Fibroblast of villous mesenchyme (primary cell): ENCODE data around the gene PRPS1. TPM values are rescaled to one million over a fixed set of nuclear protein-coding genes. Genes with fewer than 3 reads are reported as not detected.
"Not testable (repeated sequence)": the region's sequence is repeated elsewhere in the genome, so short reads cannot be mapped to it uniquely, and the experiment has no call there.

Source experiments
- DNase-seq: peaks from one replicate; pipeline ENCODE4 v3.0.0-alpha.2; 2010; ENCODE audit warnings: low read depth
- H3K4me3 ChIP-seq: 2 replicates; pipeline ENCODE4 v1.5.1; 2011; ENCODE audit warnings: low read depth, mild to moderate bottlenecking, low read length
- total RNA-seq: library from RNA; depleted of rRNA; stranded (reverse); fragments of >200 nt; gene quantifications from 2 replicates; pipeline ENCODE4 v1.2.3, GENCODE V29; 2012
- TF ChIP-seq, protein P1 (sequence below): IDR thresholded peaks from 2 replicates; pipeline ENCODE4 v1.5.1; 2012; ENCODE audit warnings: low read depth, mild to moderate bottlenecking, low read length; ENCODE audit not compliant: insufficient read depth

Gene PRPS1
- total RNA-seq, 1 donor, result 76.9 TPM

DNA sequence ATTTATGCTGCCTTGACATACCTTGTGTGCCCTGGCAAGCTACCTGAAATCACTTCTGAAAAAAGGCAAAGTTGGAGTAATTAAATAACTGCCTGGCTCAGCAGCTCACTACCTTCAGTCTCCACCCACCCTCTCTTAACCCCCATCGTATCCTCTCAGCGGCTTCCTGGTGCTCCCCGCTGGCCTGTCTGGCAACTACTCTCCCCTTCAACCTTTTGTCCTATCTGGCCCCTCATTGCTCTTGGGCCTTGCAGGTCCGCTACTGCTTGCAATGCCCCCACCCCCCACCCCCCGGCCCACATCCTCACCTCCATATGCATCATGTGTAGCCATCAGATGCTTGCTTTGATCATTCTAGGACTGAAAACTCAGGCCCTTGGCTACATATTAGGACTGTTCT is 34.5 kb downstream of the PRPS1 start:
- TF ChIP-seq, protein P1, sequence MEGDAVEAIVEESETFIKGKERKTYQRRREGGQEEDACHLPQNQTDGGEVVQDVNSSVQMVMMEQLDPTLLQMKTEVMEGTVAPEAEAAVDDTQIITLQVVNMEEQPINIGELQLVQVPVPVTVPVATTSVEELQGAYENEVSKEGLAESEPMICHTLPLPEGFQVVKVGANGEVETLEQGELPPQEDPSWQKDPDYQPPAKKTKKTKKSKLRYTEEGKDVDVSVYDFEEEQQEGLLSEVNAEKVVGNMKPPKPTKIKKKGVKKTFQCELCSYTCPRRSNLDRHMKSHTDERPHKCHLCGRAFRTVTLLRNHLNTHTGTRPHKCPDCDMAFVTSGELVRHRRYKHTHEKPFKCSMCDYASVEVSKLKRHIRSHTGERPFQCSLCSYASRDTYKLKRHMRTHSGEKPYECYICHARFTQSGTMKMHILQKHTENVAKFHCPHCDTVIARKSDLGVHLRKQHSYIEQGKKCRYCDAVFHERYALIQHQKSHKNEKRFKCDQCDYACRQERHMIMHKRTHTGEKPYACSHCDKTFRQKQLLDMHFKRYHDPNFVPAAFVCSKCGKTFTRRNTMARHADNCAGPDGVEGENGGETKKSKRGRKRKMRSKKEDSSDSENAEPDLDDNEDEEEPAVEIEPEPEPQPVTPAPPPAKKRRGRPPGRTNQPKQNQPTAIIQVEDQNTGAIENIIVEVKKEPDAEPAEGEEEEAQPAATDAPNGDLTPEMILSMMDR, result no peak
- H3K4me3 ChIP-seq, result no peak overlapping the region
- DNase-seq, result no peak

DNA sequence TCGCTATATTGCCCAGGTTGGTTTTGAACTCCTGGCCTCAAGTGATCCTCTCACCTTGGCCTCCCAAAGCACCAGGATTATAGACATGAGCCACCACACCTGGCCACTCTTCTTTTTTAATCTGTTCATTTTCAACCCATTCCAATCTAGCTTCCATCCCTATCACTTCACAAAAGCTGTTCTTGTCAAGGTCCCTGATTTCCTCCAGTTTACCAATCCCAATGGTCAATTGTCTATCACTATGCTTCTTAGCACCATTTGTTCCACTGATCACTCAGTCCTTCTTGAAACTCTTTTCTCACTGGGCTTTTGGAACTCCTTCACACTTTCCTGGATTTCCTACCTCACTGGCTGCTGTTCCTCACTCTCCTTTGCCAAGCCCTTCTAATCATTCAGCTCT is 38.6 kb downstream of the PRPS1 start:
- TF ChIP-seq, protein P1, result no peak
- no peak overlapping the region for H3K4me3 ChIP-seq
- DNase-seq, result no peak

DNA sequence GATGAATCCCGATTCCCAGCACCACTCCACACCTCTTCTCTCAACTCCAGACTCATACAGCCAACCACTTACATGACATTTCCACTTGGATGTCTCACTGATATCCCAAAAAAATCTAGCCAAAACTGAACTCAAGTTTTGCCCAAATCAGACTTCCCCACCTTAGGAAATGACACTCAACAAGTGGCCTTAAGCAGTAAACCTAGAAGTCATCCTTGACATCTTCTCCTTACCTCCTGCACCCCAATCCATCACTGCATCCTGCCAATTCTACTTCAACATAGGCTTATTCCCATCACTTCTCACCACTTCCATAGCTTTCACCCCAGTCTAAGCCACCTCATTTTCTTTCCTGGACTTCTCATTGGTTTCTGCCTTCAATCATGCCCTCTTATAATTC is 39.1 kb downstream of the PRPS1 start:
- TF ChIP-seq, protein P1, result no peak
- DNase-seq, result no peak
- no peak overlapping the region for H3K4me3 ChIP-seq

DNA sequence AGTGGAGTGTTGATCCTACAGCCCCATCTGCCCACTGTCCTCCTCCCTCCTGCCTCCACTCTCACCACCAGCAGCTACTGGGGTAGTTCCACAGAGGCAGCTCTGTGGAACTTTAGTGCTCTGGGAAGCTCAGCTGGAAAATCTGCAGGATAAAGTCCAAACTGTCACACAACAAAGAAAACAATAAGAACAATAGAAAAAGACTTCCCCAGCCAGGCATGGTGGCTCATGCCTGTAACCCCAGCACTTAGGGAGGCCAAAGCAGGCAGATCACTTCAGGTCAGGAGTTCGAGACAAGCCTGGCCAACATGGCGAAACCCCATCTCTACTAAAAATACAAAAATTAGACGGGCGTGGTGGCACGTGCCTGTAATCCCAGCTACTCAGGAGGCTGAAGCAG is 40.4 kb downstream of the PRPS1 start:
- not testable (repeated sequence) for DNase-seq, H3K4me3 ChIP-seq

DNA sequence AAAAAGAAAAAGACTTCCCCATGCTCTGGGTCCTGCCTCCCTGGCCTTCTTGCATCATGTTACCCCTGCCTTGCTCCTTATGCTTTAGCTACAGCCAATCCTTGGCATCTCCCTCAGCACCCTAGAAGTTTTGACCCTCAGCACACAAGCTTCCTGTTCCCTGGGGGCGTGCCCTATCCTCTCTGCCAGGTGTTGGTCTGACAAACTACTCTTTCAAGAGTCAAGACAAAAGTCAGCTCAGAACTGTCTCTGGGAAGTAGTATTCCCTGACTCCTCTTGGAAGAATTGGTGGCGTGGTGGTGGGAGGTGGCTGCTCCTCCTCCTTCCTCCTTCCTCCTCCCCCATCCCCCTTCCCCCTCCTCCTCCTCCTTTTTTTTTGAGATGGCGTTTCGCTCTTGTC is 41.0 kb downstream of the PRPS1 start:
- no peak for DNase-seq
- TF ChIP-seq, protein P1, result no peak
- H3K4me3 ChIP-seq, result no peak overlapping the region

DNA sequence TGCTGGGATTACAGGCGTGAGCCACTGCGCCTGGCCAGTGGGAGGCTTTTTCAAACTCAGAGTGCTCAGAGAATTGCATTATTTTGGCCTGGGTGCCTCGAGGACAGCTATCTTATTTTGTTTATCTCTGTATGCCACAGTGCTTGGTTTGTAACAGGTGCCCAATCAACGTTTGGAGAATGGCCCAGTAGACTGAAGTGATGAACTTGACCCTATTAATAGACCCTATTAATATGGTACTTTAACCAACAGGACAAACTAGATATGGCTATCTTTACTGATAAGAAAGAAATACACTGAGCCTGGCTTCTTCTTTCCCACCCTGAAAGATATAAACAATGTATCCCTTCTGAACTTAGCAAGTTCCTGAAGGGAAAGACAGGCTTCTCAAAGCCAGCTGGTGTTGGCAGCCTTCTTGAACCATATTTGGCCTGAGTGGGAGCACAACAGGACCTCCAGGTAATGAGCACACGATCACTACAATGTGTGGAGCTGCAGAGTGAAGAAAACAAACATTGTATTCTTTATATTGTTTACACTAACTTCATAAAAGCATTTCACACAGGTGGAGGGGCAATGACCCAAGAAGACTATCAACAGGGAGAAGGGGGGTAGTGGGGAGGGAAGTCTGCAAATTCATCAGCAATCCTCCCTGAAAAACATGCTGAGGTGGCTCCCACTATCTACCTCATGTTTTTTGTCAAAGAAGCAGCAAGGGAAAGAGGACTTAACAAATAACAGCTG is 41.7 kb downstream of the PRPS1 start:
- peak; percentile 59 for DNase-seq
- no peak overlapping the region for H3K4me3 ChIP-seq
- TF ChIP-seq, protein P1, result no peak

DNA sequence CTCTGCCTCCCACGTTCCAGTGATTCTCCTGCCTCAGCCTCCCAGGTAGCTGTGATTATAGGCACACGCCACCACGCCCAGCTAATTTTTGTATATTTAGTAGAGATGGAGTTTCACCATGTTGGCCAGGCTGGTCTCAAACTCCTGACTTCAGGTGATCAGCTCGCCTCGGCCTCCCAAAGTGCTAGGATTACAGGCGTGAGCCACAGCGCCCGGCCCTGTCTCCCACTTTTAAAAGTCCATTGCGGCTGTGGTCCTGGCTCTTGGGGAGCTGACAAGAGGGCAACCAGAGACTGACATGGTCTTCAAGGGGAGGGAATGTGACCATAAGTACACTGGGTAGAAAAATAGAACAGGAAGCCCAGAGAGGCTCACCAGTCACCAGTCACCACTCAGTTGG is 42.9 kb downstream of the PRPS1 start:
- not testable (repeated sequence) for DNase-seq, H3K4me3 ChIP-seq

DNA sequence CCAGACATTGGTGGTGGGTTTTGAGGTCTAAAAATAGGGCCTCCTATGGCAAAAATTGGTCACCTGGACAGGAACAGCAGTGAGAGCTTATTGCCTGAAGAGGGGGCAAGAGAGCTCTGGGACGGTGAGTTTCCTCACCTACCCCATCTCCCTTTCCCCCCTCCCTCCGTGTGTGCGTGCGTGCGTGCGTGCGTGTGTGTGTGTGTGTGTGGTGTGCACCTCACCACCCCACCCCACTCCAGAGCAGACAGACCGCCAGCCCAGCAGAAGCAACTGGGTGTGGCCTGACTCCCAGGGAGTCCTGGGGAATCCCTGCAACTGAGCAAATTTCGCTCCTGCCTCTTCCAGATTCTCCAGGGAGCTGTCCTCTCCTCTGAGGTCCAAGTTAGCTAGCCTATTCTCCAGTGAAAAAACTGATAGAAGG is 44.7 kb downstream of the PRPS1 start:
- TF ChIP-seq, protein P1, result peak; percentile 73
- H3K4me3 ChIP-seq, result no peak overlapping the region
- DNase-seq, result peak; percentile 94
